WTC11 (cell line): ENCODE results near the gene ATP6V0B.

Experiments used
- JAZF1 ChIP-seq: fragments of 250-450 bp; sonication (Bioruptor Pico); IDR thresholded peaks from 2 replicates; pipeline ENCODE4 v1.9.0; 2021; ENCODE audit warnings: moderate library complexity, mild to moderate bottlenecking, inconsistent platforms
- RELA ChIP-seq: sonication (generic); formaldehyde crosslinking; IDR thresholded peaks from 2 replicates; pipeline ENCODE4 v1.8.1; 2022; ENCODE audit warnings: missing genetic modification reagents, mild to moderate bottlenecking, borderline replicate concordance
- TF ChIP-seq, protein P1 (sequence below): sonication (generic); formaldehyde crosslinking; IDR thresholded peaks from 2 replicates; pipeline ENCODE4 v1.8.1; 2022; ENCODE audit warnings: missing genetic modification reagents, borderline replicate concordance

DNA sequence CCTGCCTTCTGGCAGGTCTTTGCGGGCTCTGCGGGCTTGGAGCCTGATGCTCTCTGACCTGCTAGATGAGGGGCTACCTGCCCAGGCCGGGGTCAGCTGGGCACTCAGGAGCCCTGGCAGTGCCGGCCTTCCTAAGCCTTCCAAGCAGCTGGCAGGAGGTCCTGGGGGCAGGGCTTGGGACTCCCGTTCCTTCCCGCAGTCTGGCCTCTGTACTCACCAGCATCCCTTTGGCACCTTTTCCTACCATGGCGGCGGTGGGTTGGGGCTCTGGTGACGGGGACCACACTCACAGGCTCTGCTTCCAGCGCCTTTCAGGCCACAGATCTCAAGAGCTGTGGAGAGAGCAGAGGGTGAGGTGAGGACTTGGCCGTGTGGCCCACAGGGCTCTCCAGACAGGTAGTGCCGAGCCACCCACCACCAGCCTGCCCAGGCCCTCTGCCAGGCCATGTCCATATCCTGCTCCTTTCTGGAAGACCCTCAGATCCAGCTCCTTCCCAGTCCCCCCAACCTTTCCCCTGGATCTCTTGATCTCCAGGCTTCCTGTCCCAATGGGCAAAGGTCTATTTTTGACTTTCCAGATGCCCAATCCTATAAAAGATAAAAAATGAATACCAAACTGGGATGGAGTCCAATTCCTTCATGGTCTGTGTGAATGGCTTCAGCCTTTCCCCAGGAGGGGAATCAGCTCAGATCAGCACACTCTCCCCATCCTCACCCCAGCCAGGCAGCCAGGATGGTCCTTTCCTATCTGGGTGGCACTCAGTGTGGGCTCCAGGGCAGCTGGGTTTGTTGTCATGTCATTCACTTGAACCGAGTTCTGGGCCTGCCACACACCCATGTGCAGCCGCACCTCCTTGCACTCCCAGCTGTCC is 49.5 kb downstream of the ATP6V0B start:
- TF ChIP-seq JAZF1: no peak
- TF ChIP-seq, protein P1, sequence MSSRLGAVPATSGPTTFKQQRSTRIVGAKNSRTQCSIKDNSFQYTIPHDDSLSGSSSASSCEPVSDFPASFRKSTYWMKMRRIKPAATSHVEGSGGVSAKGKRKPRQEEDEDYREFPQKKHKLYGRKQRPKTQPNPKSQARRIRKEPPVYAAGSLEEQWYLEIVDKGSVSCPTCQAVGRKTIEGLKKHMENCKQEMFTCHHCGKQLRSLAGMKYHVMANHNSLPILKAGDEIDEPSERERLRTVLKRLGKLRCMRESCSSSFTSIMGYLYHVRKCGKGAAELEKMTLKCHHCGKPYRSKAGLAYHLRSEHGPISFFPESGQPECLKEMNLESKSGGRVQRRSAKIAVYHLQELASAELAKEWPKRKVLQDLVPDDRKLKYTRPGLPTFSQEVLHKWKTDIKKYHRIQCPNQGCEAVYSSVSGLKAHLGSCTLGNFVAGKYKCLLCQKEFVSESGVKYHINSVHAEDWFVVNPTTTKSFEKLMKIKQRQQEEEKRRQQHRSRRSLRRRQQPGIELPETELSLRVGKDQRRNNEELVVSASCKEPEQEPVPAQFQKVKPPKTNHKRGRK (CRISPR knock-in tag): no peak
- no peak for TF ChIP-seq RELA (CRISPR knock-in tag)
